Suprapubic skin (tissue), 4 donors: ENCODE measurements around the gene LAX1. TPM values are rescaled to one million over a fixed set of nuclear protein-coding genes. Genes with fewer than 3 reads are reported as not detected.

Experiments
- DNase-seq, 2 donors: peaks; one replicate each; pipeline ENCODE4 v3.0.0-alpha.2; 2019; ENCODE audit warnings: low spot score in 2 of 2
- H3K27ac ChIP-seq: fragments of 200-600 bp; sonication (generic); one replicate; pipeline ENCODE4 v1.5.1; 2019
- H3K27me3 ChIP-seq: fragments of 200-600 bp; sonication (generic); one replicate; pipeline ENCODE4 v1.5.1; 2019
- H3K36me3 ChIP-seq: fragments of 200-600 bp; sonication (generic); one replicate; pipeline ENCODE4 v1.5.1; 2019
- H3K4me1 ChIP-seq: fragments of 200-600 bp; sonication (generic); one replicate; pipeline ENCODE4 v1.5.1; 2019
- H3K4me3 ChIP-seq: fragments of 200-600 bp; sonication (generic); one replicate; pipeline ENCODE4 v1.5.1; 2019; ENCODE audit warnings: mild to moderate bottlenecking
- H3K9me3 ChIP-seq: fragments of 200-600 bp; sonication (generic); one replicate; pipeline ENCODE4 v1.5.1; 2019
- CTCF ChIP-seq, 2 donors: fragments of 200-600 bp in 1 of 2; fragments of 450-650 bp in 1 of 2; sonication (generic) in 1 of 2; IDR thresholded peaks; one replicate each; pipeline ENCODE4 v1.5.1; 2016 to 2019; ENCODE audit warnings: antibody characterized with exemption in 2 of 2, mild to moderate bottlenecking in 1 of 2, moderate library complexity in 1 of 2
- EP300 ChIP-seq: sonication (generic); formaldehyde crosslinking; IDR thresholded peaks from one replicate; pipeline ENCODE4 v1.6.1; 2017; ENCODE audit warnings: antibody characterized with exemption
- POLR2A ChIP-seq, 2 donors: fragments of 450-650 bp; IDR thresholded peaks; one replicate each; pipeline ENCODE4 v1.6.1; 2017; ENCODE audit warnings: antibody characterized with exemption in 2 of 2, mild to moderate bottlenecking in 2 of 2, moderate library complexity in 2 of 2
- POLR2AphosphoS5 ChIP-seq, 3 donors: sonication (generic); formaldehyde crosslinking; IDR thresholded peaks; one replicate each; pipeline ENCODE4 v1.6.1; 2017; ENCODE audit warnings: antibody characterized with exemption in 3 of 3
- WGBS: methylation state at CpG from one replicate; pipeline ENCODE4 v1.1.5; 2018; 5-methylcytosine and 5-hydroxymethylcytosine counted together
- total RNA-seq, 4 donors: library from RNA; depleted of rRNA; stranded (reverse); fragments of >200 nt; gene quantifications; one replicate each; pipeline ENCODE4 v1.1.0, GENCODE V29; 2016

Gene LAX1
- total RNA-seq, 4 donors from 2014 or later: 0.25 to 0.97 (median 0.45) TPM; not detected in 1

GRCh38 chr1:203795441-203796235, 30.7 kb downstream of the LAX1 start, which contains the start of the genes ZBED6 and ZC3H11A:
TSS of gene ZBED6 (plus strand) at chr1:203795623. CDS start at chr1:203797523, 1,900 bp downstream.
TSS of gene ZC3H11A (plus strand) at chr1:203795623. CDS start at chr1:203817071, 21,448 bp downstream.
- H3K36me3 ChIP-seq: peaks cover 4% of the 10 kb centered on the region
- H3K9me3 ChIP-seq: no peaks in the 10 kb centered on the region
- peak within 1 kb of the TSS; percentile 98 for H3K27ac ChIP-seq
- peak; percentile 100 for DNase-seq
- no peaks in the 10 kb centered on the region for H3K27me3 ChIP-seq
- TF ChIP-seq POLR2AphosphoS5 (IDR thresholded peaks at IDR 0.05) (peak; percentile 57 to 98 (median 95)), EP300 (no peak), POLR2A (IDR thresholded peaks at IDR 0.05) (peak in 1 of 2 donors; percentile 67), CTCF (IDR thresholded peaks at IDR 0.05) (no peak)
- H3K4me1 ChIP-seq: peaks cover 47% of the 10 kb centered on the region
- H3K4me3 ChIP-seq: peak within 1 kb of the TSS; percentile 90
- 0% methylated on average over 26 of the region's 59 CpGs for WGBS

- H3K36me3 ChIP-seq: peaks cover 4% of the 10 kb centered on the region
- peak in 1 of 2 donors; percentile 67 for DNase-seq
- peak overlapping the region; percentile 90 for H3K4me3 ChIP-seq
- no peaks in the 10 kb centered on the region for H3K9me3 ChIP-seq
- TF ChIP-seq POLR2AphosphoS5 (IDR thresholded peaks at IDR 0.05) (no peak), CTCF (IDR thresholded peaks at IDR 0.05) (no peak), EP300 (no peak), POLR2A (IDR thresholded peaks at IDR 0.05) (no peak)
- H3K4me1 ChIP-seq: peaks cover 53% of the 10 kb centered on the region
- WGBS: 1% methylated on average over 12 of the region's 12 CpGs
- peak overlapping the region; percentile 98 for H3K27ac ChIP-seq
- H3K27me3 ChIP-seq: no peaks in the 10 kb centered on the region
These were observed 31.2 kb downstream of the LAX1 start for GRCh38 chr1:203796236-203796605.

- DNase-seq: no peak
- Histone ChIP-seq H3K4me1 (peaks cover 62% of the 10 kb centered on the region), H3K9me3 (no peaks in the 10 kb centered on the region), H3K36me3 (peaks cover 4% of the 10 kb centered on the region), H3K27me3 (no peaks in the 10 kb centered on the region), H3K27ac (no peak overlapping the region), H3K4me3 (peak overlapping the region; percentile 90)
- 62% methylated on average over 2 of the region's 2 CpGs for WGBS
- TF ChIP-seq CTCF (IDR thresholded peaks at IDR 0.05) (no peak), POLR2A (IDR thresholded peaks at IDR 0.05) (no peak), EP300 (no peak), POLR2AphosphoS5 (IDR thresholded peaks at IDR 0.05) (no peak)
These were observed 32.2 kb downstream of the LAX1 start for GRCh38 chr1:203797216-203797615.

GRCh38 chr1:203797948-203798655, 33.1 kb downstream of the LAX1 start:
- Histone ChIP-seq H3K27me3 (no peaks in the 10 kb centered on the region), H3K27ac (no peak overlapping the region), H3K9me3 (no peaks in the 10 kb centered on the region), H3K4me1 (peaks cover 67% of the 10 kb centered on the region), H3K4me3 (peak overlapping the region; percentile 90), H3K36me3 (peaks cover 7% of the 10 kb centered on the region)
- 49% methylated on average over 6 of the region's 6 CpGs for WGBS
- TF ChIP-seq CTCF (IDR thresholded peaks at IDR 0.05) (peak in 1 of 2 donors; percentile 18), POLR2AphosphoS5 (IDR thresholded peaks at IDR 0.05) (no peak)
- no peak for DNase-seq

GRCh38 chr1:203799157-203799556, 34.2 kb downstream of the LAX1 start:
- 78% methylated on average over 4 of the region's 4 CpGs for WGBS
- no peaks in the 10 kb centered on the region for H3K27me3 ChIP-seq
- H3K36me3 ChIP-seq: peaks cover 13% of the 10 kb centered on the region
- no peak for DNase-seq
- no peak for TF ChIP-seq POLR2A (IDR thresholded peaks at IDR 0.05)
- TF ChIP-seq CTCF (IDR thresholded peaks at IDR 0.05): no peak
- no peak for TF ChIP-seq POLR2AphosphoS5 (IDR thresholded peaks at IDR 0.05)
- no peak for TF ChIP-seq EP300
- H3K27ac ChIP-seq: no peak overlapping the region
- no peak overlapping the region for H3K4me3 ChIP-seq
- H3K4me1 ChIP-seq: peaks cover 73% of the 10 kb centered on the region
- no peaks in the 10 kb centered on the region for H3K9me3 ChIP-seq
